ENCODE results near the gene TBC1D5. TPM values are rescaled to one million over a fixed set of nuclear protein-coding genes. Genes with fewer than 3 reads are reported as not detected.
"Not testable (repeated sequence)": the region's sequence is repeated elsewhere in the genome, so short reads cannot be mapped to it uniquely, and the experiment has no call there.

The TBC1D5 gene
- total and polyA plus RNA-seq, 2 experiments from 2014 or later = 31.0 to 69.9 TPM

GRCh38 chr3:17133632-17134545 lies 608.5 kb downstream of the TBC1D5 start:
- H3K4me1 ChIP-seq (ENCODE audit: insufficient read depth) = no peaks in the 10 kb centered on the region
- in situ Hi-C loops (cut with MboI) = no loop called here
- 86 to 87% methylated on average over 19 of the region's 19 CpGs for WGBS, 2 experiments (ENCODE audit: low coverage in 1 of 2, low lambda C conversion rate in 2 of 2, missing lambda C conversion rate in 2 of 2)

GRCh38 chr3:17132286-17133115 lies 609.9 kb downstream of the TBC1D5 start:
- Histone ChIP-seq H3K4me3 (no peak overlapping the region), H3K27ac (no peak overlapping the region), H3K9me3 (ENCODE audit: low read depth) (no peaks in the 10 kb centered on the region), H4K20me1 (ENCODE audit: insufficient read depth) (no peaks in the 10 kb centered on the region), H3K4me2 (ENCODE audit: unreplicated experiment) (no peak overlapping the region), H3K79me2 (ENCODE audit: insufficient read depth) (no peaks in the 10 kb centered on the region), H3K36me3 (ENCODE audit: low read depth) (no peaks in the 10 kb centered on the region), H2AFZ (no peak overlapping the region), H3K27me3 (replicated peaks; ENCODE audit: insufficient read depth) (no peaks in the 10 kb centered on the region), H3F3A (ENCODE audit: insufficient read depth) (no peaks in the 10 kb centered on the region), H3K9me2 (ENCODE audit: insufficient read depth) (no peaks in the 10 kb centered on the region), H3K9ac (no peak overlapping the region), H3K4me1 (ENCODE audit: insufficient read depth) (no peaks in the 10 kb centered on the region)
- 67 to 70% methylated on average over 10 of the region's 10 CpGs for WGBS, 2 experiments (ENCODE audit: low coverage in 1 of 2, low lambda C conversion rate in 2 of 2, missing lambda C conversion rate in 2 of 2)
- in situ Hi-C loops (cut with MboI) = no loop called here
- no peak for DNase-seq
- no peak for TF ChIP-seq EZH2 (IDR thresholded peaks at IDR 0.05; ENCODE audit: insufficient read depth, poor library complexity, severe bottlenecking)
- TF ChIP-seq EZH2phosphoT487 (IDR thresholded peaks at IDR 0.05; ENCODE audit: insufficient read depth, low read depth) = no peak

More at GRCh38 chr3:17133632-17134545, 608.5 kb downstream of the TBC1D5 start:
- H4K20me1 ChIP-seq (ENCODE audit: insufficient read depth) = no peaks in the 10 kb centered on the region
- H3K9me2 ChIP-seq (ENCODE audit: insufficient read depth) = no peaks in the 10 kb centered on the region
- H3K4me2 ChIP-seq (ENCODE audit: unreplicated experiment) = no peak overlapping the region
- DNase-seq = no peak
- no peak overlapping the region for H2AFZ ChIP-seq
- H3K9ac ChIP-seq = no peak overlapping the region
- no peaks in the 10 kb centered on the region for H3F3A ChIP-seq (ENCODE audit: insufficient read depth)
- H3K27ac ChIP-seq = no peak overlapping the region
- H3K4me3 ChIP-seq = no peak overlapping the region
- no peaks in the 10 kb centered on the region for H3K9me3 ChIP-seq (ENCODE audit: low read depth)
- no peaks in the 10 kb centered on the region; the same call in 1 of the 2 replicates for H3K27me3 ChIP-seq (replicated peaks; ENCODE audit: insufficient read depth)
- TF ChIP-seq EZH2 (IDR thresholded peaks at IDR 0.05; ENCODE audit: insufficient read depth, poor library complexity, severe bottlenecking) (no peak), EZH2phosphoT487 (IDR thresholded peaks at IDR 0.05; ENCODE audit: insufficient read depth, low read depth) (no peak)
- H3K79me2 ChIP-seq (ENCODE audit: insufficient read depth) = no peaks in the 10 kb centered on the region
- no peaks in the 10 kb centered on the region for H3K36me3 ChIP-seq (ENCODE audit: low read depth)

- no peaks in the 10 kb centered on the region for H3F3A ChIP-seq (ENCODE audit: insufficient read depth)
- H3K27me3 ChIP-seq (replicated peaks; ENCODE audit: insufficient read depth) = no peaks in the 10 kb centered on the region
- H3K9ac ChIP-seq = no peak overlapping the region
- in situ Hi-C loops (cut with MboI) = no loop called here
- H3K4me3 ChIP-seq = no peak overlapping the region
- H3K79me2 ChIP-seq (ENCODE audit: insufficient read depth) = no peaks in the 10 kb centered on the region
- H2AFZ ChIP-seq = no peak overlapping the region
- DNase-seq = no peak
- no peaks in the 10 kb centered on the region for H3K4me1 ChIP-seq (ENCODE audit: insufficient read depth)
- H3K9me2 ChIP-seq (ENCODE audit: insufficient read depth) = no peaks in the 10 kb centered on the region
- no peak overlapping the region for H3K4me2 ChIP-seq (ENCODE audit: unreplicated experiment)
- no peaks in the 10 kb centered on the region for H3K9me3 ChIP-seq (ENCODE audit: low read depth)
- H3K27ac ChIP-seq = no peak overlapping the region
- TF ChIP-seq EZH2phosphoT487 (IDR thresholded peaks at IDR 0.05; ENCODE audit: insufficient read depth, low read depth) = no peak
- no peak for TF ChIP-seq EZH2 (IDR thresholded peaks at IDR 0.05; ENCODE audit: insufficient read depth, poor library complexity, severe bottlenecking)
- H3K36me3 ChIP-seq (ENCODE audit: low read depth) = no peaks in the 10 kb centered on the region
- no peaks in the 10 kb centered on the region for H4K20me1 ChIP-seq (ENCODE audit: insufficient read depth)
- 56 to 64% methylated on average over 3 of the region's 3 CpGs for WGBS, 2 experiments (ENCODE audit: low coverage in 1 of 2, low lambda C conversion rate in 2 of 2, missing lambda C conversion rate in 2 of 2)
Measured at GRCh38 chr3:17130956-17131355, 611.5 kb downstream of the TBC1D5 start.

GRCh38 chr3:17129556-17129955 lies 612.9 kb downstream of the TBC1D5 start:
- Histone ChIP-seq H4K20me1 (ENCODE audit: insufficient read depth) (no peaks in the 10 kb centered on the region), H3K4me2 (ENCODE audit: unreplicated experiment) (no peak overlapping the region), H3K9ac (no peak overlapping the region), H3K4me3 (no peak overlapping the region), H3F3A (ENCODE audit: insufficient read depth) (no peaks in the 10 kb centered on the region), H3K9me2 (ENCODE audit: insufficient read depth) (no peaks in the 10 kb centered on the region), H2AFZ (no peak overlapping the region), H3K36me3 (ENCODE audit: low read depth) (no peaks in the 10 kb centered on the region), H3K27ac (no peak overlapping the region), H3K27me3 (replicated peaks; ENCODE audit: insufficient read depth) (no peaks in the 10 kb centered on the region), H3K9me3 (ENCODE audit: low read depth) (no peaks in the 10 kb centered on the region), H3K4me1 (ENCODE audit: insufficient read depth) (no peaks in the 10 kb centered on the region), H3K79me2 (ENCODE audit: insufficient read depth) (no peaks in the 10 kb centered on the region)
- TF ChIP-seq EZH2phosphoT487 (IDR thresholded peaks at IDR 0.05; ENCODE audit: insufficient read depth, low read depth) (no peak), EZH2 (IDR thresholded peaks at IDR 0.05; ENCODE audit: insufficient read depth, poor library complexity, severe bottlenecking) (no peak)
- 42 to 55% methylated on average over 3 of the region's 3 CpGs for WGBS, 2 experiments (ENCODE audit: low coverage in 1 of 2, low lambda C conversion rate in 2 of 2, missing lambda C conversion rate in 2 of 2)
- DNase-seq = no peak
- in situ Hi-C loops (cut with MboI) = no loop called here

GRCh38 chr3:17128671-17129070 lies 613.8 kb downstream of the TBC1D5 start:
- H3K4me3 ChIP-seq; H3F3A ChIP-seq (ENCODE audit: insufficient read depth); H3K4me2 ChIP-seq (ENCODE audit: unreplicated experiment); H3K27me3 ChIP-seq (replicated peaks; ENCODE audit: insufficient read depth); in situ Hi-C loops (cut with MboI); H3K9ac ChIP-seq; H3K9me2 ChIP-seq (ENCODE audit: insufficient read depth); H3K9me3 ChIP-seq (ENCODE audit: low read depth); DNase-seq; H4K20me1 ChIP-seq (ENCODE audit: insufficient read depth); H3K27ac ChIP-seq; H3K4me1 ChIP-seq (ENCODE audit: insufficient read depth); H2AFZ ChIP-seq; H3K36me3 ChIP-seq (ENCODE audit: low read depth); H3K79me2 ChIP-seq (ENCODE audit: insufficient read depth): not testable (repeated sequence)
- WGBS, 2 experiments (ENCODE audit: low coverage in 1 of 2, low lambda C conversion rate in 2 of 2, missing lambda C conversion rate in 2 of 2) = 61 to 73% methylated on average over 3 of the region's 3 CpGs

Measured in GM23248 (cell line).